D721Med (cell line): ENCODE measurements around the gene GPR37L1.

ENCODE experiments used
- DNase-seq: peaks from one replicate; pipeline ENCODE4 v3.0.0; 2011; ENCODE audit warnings: low spot score; ENCODE audit not compliant: insufficient read length
- FAIRE-seq: peaks from 2 replicates; lab custom pipeline; 2011; peaks lifted over from hg19 to GRCh38; lab: Jason Lieb, UNC
- TF ChIP-seq, protein P1 (sequence below): IDR thresholded peaks from 2 replicates; pipeline ENCODE4 v1.5.1; 2012; ENCODE audit warnings: mild to moderate bottlenecking, control low read depth; ENCODE audit not compliant: insufficient read depth; ENCODE audit errors: missing control alignments

GPR37L1 gene

DNA sequence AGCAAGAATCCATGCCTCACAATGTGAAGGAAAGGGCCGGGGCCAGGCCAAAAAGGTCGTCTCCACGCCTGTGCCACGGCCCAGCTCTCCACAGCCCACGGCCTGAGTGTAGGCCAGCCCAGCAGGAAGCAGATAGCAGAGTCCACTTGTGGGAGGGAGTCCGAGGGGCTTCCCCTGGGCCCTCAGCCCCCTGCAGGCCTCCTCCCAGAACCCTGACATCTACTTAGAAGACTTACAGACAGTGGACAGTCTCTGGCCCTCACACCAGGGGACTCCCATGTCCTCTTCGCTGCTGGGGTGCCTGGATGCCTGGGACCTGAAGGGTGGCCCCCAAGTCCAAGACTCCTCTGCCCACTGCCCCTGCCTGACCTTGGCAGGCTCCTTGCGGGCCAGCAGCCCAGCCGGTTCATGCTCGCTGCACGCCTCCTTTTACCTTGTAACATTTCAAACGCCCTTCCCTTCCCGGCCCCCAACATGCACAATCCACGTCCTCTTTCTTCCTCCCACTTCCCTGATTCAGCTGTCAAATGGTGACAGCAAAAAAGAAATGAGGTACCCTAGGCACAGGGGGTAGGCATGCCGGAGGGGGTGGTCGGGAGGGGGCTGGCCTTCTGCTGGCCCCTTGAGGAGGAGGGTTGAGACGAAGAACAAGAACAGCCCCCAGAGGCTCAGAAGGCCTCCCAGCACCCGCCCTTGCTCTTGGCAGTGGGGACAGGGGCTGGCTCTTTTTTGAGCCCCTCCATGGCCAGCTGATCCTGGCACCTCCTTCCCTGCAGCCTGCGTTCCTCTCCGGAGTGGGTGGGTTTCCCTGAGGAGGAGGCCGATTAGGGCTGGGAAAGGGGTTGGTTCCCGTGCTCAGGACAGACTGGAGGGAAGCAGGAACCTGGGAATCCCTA lies 38.7 kb downstream of the GPR37L1 start:
- no peak for FAIRE-seq
- TF ChIP-seq, protein P1, sequence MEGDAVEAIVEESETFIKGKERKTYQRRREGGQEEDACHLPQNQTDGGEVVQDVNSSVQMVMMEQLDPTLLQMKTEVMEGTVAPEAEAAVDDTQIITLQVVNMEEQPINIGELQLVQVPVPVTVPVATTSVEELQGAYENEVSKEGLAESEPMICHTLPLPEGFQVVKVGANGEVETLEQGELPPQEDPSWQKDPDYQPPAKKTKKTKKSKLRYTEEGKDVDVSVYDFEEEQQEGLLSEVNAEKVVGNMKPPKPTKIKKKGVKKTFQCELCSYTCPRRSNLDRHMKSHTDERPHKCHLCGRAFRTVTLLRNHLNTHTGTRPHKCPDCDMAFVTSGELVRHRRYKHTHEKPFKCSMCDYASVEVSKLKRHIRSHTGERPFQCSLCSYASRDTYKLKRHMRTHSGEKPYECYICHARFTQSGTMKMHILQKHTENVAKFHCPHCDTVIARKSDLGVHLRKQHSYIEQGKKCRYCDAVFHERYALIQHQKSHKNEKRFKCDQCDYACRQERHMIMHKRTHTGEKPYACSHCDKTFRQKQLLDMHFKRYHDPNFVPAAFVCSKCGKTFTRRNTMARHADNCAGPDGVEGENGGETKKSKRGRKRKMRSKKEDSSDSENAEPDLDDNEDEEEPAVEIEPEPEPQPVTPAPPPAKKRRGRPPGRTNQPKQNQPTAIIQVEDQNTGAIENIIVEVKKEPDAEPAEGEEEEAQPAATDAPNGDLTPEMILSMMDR = no peak
- DNase-seq = no peak

DNA sequence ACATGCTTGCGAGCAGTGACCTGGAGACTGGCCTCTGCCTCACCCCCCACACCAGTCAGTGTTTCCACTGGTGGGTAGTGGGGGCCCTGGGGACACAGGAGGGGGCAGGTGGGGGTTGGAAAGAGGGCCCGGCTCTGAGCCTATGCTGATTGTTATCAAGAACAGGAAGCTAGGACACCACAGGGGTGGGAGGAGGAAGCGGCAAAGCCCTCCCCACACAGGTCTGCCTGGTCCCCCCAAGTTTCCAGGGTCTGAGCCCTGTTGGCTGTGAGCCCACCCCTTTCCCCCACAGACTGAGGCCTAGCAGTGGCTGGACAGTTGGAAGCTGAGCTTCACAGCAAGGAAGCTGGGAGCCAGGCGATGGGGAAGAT lies 39.3 kb downstream of the GPR37L1 start:
- TF ChIP-seq, protein P1 = no peak
- FAIRE-seq = no peak
- no peak for DNase-seq

DNA sequence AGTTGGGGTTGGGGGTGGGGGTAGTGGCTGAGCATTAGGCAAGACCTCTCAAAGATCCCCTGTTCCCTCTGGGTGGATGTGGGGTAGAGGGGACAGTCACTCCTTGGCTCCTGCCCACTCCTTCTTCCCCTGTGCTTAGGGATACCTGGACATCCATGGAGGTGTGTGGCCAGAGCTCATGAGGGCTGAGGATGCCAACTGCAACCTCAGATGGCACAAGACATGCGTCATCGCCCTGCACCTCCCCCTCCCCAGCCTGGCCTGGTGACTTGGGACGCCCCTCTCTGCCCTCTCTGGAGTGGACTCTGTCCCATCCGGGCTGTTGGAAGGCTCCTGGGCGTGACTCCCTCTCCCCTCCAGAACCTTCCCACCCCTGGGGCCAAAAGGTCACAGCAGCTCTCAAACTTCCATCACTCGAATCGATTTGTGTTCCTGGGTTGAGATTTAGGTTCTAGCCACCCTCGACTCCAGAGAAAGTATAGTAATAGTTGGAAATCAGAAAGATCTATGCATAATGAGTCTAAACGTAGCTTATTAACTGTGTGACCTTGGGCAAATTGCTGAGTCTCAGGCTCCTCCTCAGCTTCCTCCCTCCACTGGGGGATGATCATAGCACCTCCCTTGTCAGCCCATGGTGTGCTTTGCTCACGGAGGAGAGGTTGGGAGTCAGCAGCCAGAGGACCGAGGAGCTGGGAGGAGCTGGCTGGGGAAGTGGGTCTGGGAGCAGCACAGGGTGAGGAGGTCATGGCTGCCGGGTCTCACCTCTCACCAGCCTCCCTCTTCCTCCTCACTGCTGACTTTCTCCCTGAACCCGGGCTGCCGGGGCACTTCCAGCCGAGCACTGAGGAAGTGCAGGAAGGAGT lies 39.9 kb downstream of the GPR37L1 start:
- DNase-seq (no peak), FAIRE-seq (no peak)
- TF ChIP-seq, protein P1 = no peak

DNA sequence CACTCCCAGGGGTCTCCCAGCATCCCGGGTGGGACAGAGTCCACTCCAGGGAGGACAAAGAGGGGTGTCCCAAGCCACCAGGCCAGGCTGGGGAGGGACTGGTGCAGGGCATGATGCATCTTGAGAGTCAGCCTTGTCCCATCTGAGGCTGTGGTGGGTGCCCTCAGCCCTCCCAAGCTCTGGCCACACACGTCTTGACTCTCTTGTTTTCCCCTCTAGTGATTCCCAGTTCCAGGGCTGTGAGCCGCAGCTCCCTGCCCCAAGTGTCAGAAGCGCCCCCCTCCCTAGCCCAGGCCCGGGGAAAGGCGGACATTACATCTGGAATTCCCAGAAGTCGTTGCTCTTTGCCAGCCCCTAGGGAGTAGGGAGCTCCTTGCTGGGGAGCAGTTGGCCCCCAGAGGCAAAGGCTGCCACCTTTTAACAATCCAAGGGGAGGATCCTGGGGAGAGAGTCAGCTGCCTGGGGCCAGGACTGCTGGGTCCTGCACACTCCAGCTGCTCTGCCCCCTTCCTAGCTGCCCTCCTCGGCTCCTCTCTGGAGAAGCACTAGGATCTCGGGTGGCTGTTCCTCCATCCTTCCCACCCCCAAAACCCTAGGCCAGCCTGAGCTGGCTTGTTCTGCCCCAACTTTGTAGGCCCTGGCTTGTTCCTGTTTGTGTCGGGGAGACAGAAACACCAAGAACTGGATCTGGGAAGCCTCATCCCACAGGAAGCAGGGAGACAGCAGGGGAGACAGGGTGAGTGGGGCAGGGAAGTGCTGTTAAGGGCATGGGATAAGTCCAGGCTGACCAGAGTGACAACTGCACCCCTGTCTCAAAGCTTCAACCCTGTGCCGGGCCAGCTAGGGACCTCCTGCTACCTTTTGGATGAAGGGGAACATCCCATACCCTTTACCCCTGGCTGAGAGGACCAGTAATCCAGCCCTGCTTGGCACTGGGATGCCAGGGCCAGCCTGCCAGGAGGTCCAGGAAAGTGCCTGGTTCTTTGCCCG lies 40.9 kb downstream of the GPR37L1 start:
- TF ChIP-seq, protein P1 = no peak
- no peak for FAIRE-seq
- DNase-seq = no peak

DNA sequence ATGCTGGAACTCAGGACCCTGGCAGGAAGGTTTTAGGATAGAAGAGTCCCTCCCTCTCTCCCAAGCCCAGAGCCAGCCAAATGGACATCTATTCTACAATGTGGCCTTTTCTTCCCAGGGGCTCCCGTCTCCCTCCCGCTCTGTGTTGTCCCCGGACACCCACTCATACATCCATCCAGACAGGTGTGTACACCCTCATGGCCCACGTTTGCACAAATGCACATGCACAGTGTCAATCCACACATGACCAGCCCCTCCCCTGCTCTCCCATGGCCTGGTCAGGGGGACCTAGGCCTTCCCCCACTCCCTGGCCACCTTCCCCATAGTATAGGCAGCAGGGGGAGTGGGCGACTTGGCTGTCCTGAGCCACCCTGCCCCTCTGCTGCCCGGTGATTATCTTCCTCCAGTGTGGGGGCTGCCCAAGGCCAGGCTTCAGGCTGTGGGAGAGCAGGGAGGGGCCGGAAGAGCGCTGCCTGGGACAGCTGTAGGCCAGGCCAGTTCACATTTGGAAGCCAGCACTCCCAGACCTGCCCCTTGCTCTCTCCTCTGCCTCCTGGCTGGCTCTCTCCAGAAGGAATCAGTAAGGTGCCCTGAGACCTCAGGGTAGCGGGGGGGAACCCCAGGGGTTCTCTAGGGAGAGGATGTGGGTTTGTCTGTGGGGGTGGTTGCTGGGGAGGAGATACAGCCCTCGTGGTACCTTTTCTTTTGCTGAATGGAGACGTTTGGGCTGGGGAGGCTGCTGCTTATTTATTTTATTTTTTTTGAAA lies 41.7 kb downstream of the GPR37L1 start:
- FAIRE-seq (no peak), DNase-seq (no peak)
- TF ChIP-seq, protein P1 = no peak

DNA sequence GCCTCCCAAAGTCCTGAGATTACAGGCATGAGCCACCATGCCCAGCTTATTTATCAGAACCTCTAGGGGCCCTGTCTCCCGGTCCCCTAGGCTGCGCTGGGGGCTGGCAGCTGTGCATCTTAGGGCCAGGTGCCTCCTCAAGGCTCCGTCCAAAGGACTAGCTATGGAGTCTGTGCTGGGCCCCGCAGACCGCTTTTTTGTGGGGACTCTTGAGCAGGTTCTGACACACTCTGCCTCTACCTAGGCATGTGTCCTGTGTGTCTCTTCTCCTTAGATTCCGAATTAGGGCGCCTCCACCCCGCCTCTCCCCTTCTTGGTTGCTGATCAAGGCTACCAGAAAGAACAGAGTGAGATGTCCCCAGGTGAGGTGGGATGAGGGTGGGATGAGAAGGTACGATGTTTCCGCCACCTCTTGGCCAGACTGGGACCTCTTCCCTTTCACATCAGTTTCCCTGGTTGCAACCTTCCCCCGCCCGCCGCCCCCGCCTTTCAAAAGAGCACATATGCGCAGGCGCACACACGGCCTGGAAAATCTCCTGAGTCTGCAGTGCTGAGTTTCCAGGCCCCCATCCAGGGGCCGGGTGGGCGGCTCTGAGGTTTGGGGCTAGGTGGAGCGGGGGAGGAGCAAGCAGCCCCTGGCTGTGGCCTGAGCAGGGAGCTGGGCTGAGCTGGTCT lies 42.7 kb downstream of the GPR37L1 start:
- TF ChIP-seq, protein P1 = no peak
- DNase-seq (no peak), FAIRE-seq (no peak)
